Activated naive CD4-positive, alpha-beta T cell treated with anti-CD3 and anti-CD28 coated beads, Interleukin-2, amount 50 U/mL, for 16 hours (primary cell): Measurements from ENCODE around the gene ZDHHC24.
A peak's percentile ranks its signal among the peaks of the same experiment; 100 is the strongest.

ENCODE experiments used
- DNase-seq: peaks from one replicate; pipeline ENCODE4 v3.0.0-alpha.2; 2020

The ZDHHC24 gene

DNA sequence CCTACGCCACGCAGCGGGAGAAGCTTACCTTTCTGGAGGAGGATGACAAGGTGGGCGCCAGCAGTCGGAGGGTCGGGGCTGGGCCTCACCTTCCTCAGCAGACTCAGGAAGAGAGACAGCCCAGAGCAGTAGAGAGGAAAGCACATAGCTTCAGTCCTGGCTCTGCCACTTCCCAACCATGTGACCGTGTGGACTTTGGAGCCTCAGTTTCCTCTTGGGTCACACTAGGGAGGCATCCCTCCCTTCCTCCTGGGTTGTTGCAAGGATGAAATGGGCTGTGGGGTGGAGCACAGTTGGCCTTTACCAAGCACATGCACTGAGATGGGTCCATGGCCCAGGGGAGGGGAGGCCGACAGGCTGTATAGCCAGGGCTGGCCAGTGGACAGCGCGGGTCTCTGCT lies 52.7 kb downstream of the ZDHHC24 start:
- no peak for DNase-seq

GRCh38 chr11:66492161-66492865 lies 53.5 kb downstream of the ZDHHC24 start:
- DNase-seq: no peak

DNA sequence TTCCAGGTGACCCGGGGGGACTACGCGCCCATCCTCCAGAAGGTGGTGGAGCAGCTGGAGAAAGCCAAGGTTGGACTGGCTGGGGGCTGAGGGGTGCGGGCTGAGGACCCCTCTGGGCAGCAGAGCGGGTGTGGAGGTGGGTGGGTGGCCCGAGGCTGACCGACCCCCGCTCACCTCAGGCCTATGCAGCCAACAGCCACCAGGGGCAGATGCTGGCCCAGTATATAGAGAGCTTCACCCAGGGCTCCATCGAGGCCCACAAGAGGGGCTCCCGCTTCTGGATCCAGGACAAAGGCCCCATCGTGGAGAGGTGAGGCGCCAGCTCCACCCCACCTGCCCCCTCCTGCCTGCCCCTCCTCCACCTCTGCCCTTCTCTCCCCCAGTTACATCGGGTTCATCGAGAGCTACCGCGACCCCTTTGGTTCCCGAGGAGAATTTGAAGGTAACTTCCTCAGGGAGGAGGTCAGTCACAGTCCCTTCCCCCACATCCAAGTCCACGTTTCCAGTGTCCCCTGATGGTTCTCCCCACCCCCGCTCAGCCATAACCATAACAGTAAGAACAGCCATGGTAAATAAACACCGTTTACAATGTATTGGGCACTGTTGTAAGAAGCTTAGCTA lies 54.4 kb downstream of the ZDHHC24 start:
- no peak for DNase-seq

DNA sequence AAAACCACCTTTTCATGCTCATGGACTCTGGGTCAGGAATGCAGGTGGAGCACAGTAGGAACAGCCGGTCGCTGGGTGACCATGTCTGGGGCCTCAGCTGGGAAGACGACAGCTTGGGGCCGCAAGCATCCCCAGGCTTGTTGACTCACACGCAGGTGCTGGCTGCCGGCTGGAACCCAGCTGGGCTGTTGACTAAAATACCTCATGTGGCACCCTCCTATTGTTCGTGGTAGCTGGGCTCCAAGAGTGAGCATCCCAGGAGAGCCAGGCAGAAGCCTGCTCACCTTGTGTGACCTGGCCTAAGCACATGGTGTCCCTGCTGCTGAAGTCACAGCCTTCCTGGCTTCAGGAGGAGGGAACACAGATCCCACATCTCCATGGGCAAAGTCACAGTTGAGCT lies 56.2 kb downstream of the ZDHHC24 start:
- DNase-seq: no peak

DNA sequence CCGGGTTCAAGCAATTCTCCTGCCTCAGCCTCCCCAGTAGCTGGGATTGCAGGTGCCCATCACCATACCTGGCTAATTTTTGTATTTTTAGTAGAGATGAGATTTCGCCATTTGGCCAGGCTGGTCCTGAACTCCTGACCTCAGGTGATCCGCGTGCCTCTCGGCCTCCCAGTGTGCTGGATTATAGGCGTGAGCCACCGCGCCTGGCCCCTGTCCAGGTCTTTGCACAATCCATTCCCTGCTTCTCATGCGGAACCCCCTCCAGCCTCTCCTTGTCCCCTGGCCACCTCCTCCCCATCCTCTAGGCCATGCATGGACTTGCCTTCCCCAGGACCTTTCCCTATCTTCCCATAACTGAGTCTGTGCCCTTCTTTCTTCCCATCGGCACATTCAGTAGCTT lies 56.9 kb downstream of the ZDHHC24 start:
- DNase-seq: no peak

DNA sequence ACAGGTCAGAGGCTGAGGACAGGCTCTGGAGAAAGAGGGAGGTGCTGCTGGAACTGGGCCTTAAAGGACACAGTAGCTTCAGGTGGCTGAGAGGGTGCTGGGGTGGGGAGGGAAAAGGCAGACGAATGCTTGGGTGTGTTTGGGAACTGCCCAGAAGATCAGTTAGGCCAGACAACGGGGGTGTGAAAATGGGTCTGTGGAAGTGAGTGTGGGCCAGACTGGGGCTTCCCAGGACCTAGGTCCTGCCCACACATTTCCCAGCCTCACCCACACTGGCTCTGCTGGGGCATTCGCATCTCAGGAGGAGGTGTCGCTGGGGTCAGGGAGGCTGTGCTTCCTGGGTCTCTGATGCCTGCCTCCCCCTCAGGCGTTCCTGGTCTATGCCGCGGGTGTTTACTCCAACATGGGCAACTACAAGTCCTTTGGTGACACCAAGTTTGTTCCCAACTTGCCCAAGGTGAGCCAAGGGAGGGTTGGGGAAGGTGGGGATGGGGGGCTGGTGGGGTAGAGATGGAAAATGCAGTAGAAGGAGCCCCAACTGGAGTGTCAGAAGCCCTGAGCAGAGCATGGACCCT lies 61.0 kb downstream of the ZDHHC24 start:
- no peak for DNase-seq

DNA sequence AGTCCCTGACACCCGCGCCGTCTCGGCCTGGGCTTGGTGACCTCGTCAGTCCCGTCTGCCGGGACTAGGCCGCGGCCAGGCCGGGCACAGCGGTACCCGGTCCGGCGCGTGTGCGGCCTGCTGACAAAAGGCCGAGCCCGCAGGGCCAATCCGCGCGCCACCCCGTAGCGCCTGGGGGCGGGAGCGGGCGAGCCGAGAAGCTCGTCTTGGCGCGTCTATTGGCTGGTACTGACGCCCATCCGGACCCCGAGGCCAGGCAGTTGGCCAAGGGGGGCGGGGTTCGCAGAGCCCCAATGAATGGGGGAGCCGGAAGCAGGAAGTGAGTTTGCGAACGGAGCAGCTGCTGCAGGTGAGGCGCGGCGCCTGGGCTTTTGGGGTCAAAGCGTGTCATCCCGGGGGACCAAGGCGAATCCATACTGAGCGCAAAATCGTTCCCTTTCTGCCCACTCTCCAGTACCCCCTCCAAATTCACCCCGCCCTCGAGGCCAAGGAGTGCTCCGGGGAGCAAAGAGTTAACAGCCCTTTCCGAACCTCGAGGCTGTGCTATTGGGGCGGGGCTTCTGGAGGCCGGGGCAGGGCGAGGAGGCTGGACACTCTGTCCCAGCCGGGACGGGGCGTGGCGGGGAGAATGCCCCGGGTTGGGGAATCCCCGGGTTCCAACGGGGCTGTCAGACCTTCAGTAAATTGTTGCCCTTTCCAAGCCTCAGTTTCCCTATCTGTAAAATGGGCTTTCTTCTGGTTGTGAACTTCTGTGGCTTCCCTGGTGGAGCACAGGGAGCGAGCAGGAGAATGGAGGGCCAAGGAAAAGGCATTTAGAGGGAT lies 65.5 kb downstream of the ZDHHC24 start, which contains the start of gene DPP3:
Gene DPP3 (plus strand): TSS at position 318 of the 822 bp plus-strand sequence. CDS start 1,767 bp downstream, outside the sequence.
- peak; percentile 97 for DNase-seq

DNA sequence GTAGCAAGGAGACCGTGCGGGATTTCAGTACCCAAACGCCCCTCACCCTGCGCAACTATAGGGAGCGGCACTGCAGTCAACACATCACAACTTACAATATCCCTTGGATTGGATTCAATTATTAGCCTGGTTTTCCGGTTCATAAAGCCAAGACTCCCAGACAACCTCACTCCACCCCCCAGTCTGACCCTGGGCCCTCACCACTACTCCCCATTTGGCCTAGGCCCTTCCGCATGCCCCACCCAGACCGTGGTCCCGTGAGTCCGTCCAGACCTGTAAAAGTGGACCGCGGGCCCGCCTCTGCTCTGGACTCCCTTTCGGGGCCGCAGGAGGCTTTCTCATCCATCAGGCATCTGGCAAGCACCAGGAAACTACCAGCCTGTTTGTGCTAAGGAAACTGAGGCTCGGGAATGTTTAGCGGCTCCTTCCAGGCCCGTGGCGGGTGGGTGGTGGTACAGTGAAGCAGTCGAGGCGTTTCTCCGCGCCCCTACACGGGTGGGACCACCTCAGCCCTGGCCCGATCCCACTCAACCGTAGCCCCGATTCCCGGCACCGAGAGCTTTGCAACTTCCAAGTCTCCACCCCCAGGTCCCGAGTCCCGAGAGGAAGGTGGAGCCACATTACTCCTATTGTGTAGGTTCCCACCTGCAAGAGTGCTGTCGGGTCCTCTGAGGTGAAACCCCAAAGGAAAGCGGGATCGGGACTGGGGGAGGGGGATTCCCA lies 66.3 kb downstream of the ZDHHC24 start:
- DNase-seq: no peak

DNA sequence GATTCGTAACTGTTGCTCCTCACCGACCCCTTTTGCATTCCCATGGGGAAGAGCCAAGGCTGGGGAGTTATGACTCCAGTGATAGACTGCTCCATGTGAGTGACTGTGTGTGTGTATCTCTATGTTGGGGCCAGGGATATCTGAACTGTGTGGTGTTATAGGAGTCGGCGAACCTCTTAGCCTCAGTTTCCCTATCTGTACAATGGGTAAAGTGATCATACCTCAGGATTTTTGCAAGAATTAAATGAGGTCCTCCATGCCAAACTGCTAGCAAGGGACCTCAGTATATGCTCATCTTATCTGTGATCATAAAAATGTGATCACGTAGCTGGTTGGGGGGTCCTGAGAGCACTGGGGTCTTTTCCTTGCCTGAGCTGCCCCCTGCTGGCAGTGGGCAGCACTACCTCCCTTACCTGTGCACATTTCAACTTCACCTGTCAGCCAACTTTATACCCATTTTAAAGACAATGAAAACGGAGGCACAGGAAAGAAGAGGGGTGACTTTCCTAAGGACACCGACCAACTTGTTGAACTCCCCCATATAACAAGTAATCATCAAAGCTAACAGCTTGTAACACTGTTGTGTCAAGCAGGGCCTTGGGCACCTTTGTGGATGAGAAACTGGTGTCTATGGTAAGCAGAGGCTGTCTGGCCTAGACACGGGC lies 67.0 kb downstream of the ZDHHC24 start:
- DNase-seq: no peak

GRCh38 chr11:66477263-66478201 lies 68.3 kb downstream of the ZDHHC24 start:
- DNase-seq: no peak

- DNase-seq: no peak
Measured at GRCh38 chr11:66476841-66477251, 69.0 kb downstream of the ZDHHC24 start.

DNA sequence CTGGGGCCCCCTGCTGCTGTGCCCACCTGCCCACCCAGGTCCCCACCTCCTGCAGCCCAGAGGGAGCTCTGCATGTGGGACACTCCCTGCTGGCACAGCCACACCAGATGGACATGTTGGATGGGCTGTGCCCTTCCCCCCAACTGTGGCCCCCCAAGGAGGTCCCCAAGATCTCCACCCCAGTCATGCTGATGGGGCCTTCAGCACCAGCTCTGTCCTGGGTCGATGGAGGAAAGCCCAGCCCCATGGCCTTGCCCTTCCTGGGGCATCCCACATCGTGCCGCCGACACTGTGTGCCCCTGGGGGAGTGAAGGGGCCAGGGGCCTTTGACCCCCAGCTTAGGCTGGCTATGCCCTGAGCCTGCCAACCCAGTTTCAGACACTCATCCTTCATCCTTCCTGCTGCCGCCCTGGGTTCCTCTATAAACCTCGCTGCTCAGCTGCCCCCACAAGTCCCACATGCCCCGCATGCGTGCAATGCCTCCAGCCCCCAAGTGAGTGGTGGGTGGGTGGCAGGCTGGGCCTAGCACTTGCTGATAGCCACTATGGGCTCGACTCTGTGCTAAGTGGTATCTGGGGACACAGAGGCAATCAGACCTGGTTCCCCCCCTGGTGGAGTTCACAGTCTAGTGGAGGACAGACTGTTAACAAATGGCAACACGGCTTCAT lies 69.5 kb downstream of the ZDHHC24 start:
- DNase-seq: no peak

- no peak for DNase-seq
Measured at GRCh38 chr11:66475349-66476172, 70.3 kb downstream of the ZDHHC24 start.

DNA sequence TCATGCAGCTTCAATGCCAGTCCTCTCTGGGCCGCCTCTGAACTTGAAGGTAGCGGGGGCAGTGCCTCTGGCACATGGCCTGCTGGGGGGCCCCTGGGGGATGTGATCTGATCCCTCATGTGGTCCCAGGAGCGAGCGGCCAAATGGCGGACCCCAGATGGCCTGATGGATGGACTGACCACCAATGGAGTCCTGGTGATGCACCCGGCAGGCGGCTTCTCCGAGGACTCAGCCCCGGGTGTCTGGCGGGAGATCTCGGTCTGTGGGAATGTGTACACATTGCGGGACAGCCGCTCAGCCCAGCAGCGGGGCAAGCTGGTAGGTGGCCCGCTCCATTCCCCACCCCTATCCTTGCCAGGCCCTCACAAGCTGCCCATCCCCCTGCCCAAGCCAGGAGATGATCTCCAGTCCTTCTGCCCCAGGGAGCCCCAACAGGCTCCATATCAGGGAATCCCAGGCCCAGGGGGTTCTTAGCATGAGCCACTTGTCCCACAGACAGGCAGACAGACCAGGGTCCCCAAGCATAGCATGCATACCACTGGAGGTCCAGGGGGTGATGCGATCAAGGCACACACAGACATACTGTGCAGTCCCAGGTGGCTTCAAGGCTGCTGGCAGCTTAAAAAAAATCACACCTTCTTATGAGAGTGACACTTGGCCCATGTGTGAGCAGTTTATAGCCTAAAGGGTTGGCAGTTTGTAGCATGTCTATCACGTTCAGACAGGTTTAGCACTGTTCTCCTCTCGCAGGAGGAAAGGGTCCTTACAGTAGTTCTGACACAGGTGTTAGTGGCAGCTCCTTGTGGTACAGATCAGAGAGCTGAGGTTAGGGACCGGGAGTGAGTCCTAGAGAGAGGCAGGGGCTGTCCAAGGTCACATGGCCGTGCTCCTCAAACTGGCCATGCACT lies 72.0 kb downstream of the ZDHHC24 start:
- no peak for DNase-seq

GRCh38 chr11:66473167-66473566 lies 72.7 kb downstream of the ZDHHC24 start:
- DNase-seq: no peak

- no peak for DNase-seq
Measured at GRCh38 chr11:66472054-66472453, 73.8 kb downstream of the ZDHHC24 start.

GRCh38 chr11:66471142-66471541 lies 74.7 kb downstream of the ZDHHC24 start:
- DNase-seq: no peak
